HepG2 (cell line): ENCODE results near the gene HAGHL. TPM values are rescaled to one million over a fixed set of nuclear protein-coding genes. Genes with fewer than 3 reads are reported as not detected.

ENCODE experiments used
- CREB3 ChIP-seq: sonication (generic); formaldehyde crosslinking; IDR thresholded peaks from 2 replicates; pipeline ENCODE4 v1.5.0; 2020; ENCODE audit warnings: missing genetic modification reagents
- EEA1 ChIP-seq: sonication (generic); formaldehyde crosslinking; IDR thresholded peaks from 2 replicates; pipeline ENCODE4 v1.5.1; 2020; ENCODE audit warnings: mild to moderate bottlenecking, missing genetic modification reagents, borderline replicate concordance
- ERF ChIP-seq: IDR thresholded peaks from 2 replicates; pipeline ENCODE4 v1.6.1; 2018; ENCODE audit warnings: missing biosample characterization, missing genetic modification reagents
- ETV6 ChIP-seq: sonication (generic); formaldehyde crosslinking; conservative IDR thresholded peaks from 2 replicates; pipeline ENCODE4 v1.4.0; 2020; ENCODE audit warnings: missing genetic modification reagents
- FOXC1 ChIP-seq: sonication (generic); formaldehyde crosslinking; IDR thresholded peaks from 2 replicates; pipeline ENCODE4 v1.8.0; 2022; ENCODE audit warnings: mild to moderate bottlenecking, missing genetic modification reagents, borderline replicate concordance
- GABPA ChIP-seq, 2 experiments: IDR thresholded peaks; 2 replicates each; pipeline ENCODE4 v1.6.1; 2011 to 2016; ENCODE audit warnings: low read depth in 2 of 2, low read length in 1 of 2, missing biosample characterization in 1 of 2, missing genetic modification characterization in 1 of 2
- HDAC2 ChIP-seq: sonication (generic); formaldehyde crosslinking; IDR thresholded peaks from 2 replicates; pipeline ENCODE4 v1.4.0; 2020; ENCODE audit warnings: missing genetic modification reagents
- KLF13 ChIP-seq: sonication (generic); formaldehyde crosslinking; IDR thresholded peaks from 2 replicates; pipeline ENCODE4 v1.4.0; 2020; ENCODE audit warnings: mild to moderate bottlenecking, missing genetic modification reagents
- MEIS2 ChIP-seq: sonication (generic); formaldehyde crosslinking; IDR thresholded peaks from 2 replicates; pipeline ENCODE4 v1.9.0; 2021; ENCODE audit warnings: mild to moderate bottlenecking, missing genetic modification reagents
- NBN ChIP-seq: fragments of 450-650 bp; conservative IDR thresholded peaks from 2 replicates; pipeline ENCODE4 v1.6.1; 2017
- NCOA5 ChIP-seq: sonication (generic); formaldehyde crosslinking; IDR thresholded peaks from 2 replicates; pipeline ENCODE4 v1.4.0; 2020; ENCODE audit warnings: missing genetic modification reagents
- NFRKB ChIP-seq: fragments of 450-650 bp; IDR thresholded peaks from 2 replicates; pipeline ENCODE4 v1.6.1; 2017
- PBX2 ChIP-seq: IDR thresholded peaks from 2 replicates; pipeline ENCODE4 v1.6.1; 2016; ENCODE audit warnings: control low read depth
- SNAPC2 ChIP-seq: sonication (generic); formaldehyde crosslinking; IDR thresholded peaks from 2 replicates; pipeline ENCODE4 v1.8.1; 2022; ENCODE audit warnings: mild to moderate bottlenecking, missing genetic modification reagents
- U2AF2 ChIP-seq: fragments of 200-400 bp; formaldehyde crosslinking; IDR thresholded peaks from 2 replicates; pipeline ENCODE4 v1.6.1; 2017; ENCODE audit warnings: low read depth, mild to moderate bottlenecking, low read length
- YEATS4 ChIP-seq: sonication (generic); formaldehyde crosslinking; IDR thresholded peaks from 2 replicates; pipeline ENCODE4 v1.4.0; 2020; ENCODE audit warnings: missing genetic modification reagents, borderline replicate concordance
- ZBTB38 ChIP-seq: sonication (generic); formaldehyde crosslinking; IDR thresholded peaks from 2 replicates; pipeline ENCODE4 v1.5.1; 2020; ENCODE audit warnings: mild to moderate bottlenecking, missing genetic modification reagents
- ZC3H13 ChIP-seq: sonication (generic); formaldehyde crosslinking; IDR thresholded peaks from 2 replicates; pipeline ENCODE4 v1.8.1; 2023; ENCODE audit warnings: mild to moderate bottlenecking, missing genetic modification reagents, moderate library complexity
- ZNF282 ChIP-seq: fragments of 450-650 bp; IDR thresholded peaks from 2 replicates; pipeline ENCODE4 v1.6.1; 2018; ENCODE audit not compliant: partially characterized antibody
- ZNF510 ChIP-seq: sonication (generic); formaldehyde crosslinking; IDR thresholded peaks from 2 replicates; pipeline ENCODE4 v1.4.0; 2020; ENCODE audit warnings: low read depth, mild to moderate bottlenecking, missing genetic modification reagents
- ZNF609 ChIP-seq: sonication (generic); formaldehyde crosslinking; IDR thresholded peaks from 2 replicates; pipeline ENCODE4 v1.4.0; 2020; ENCODE audit warnings: mild to moderate bottlenecking, missing genetic modification reagents, borderline replicate concordance
- ZNF724P ChIP-seq: sonication (generic); formaldehyde crosslinking; IDR thresholded peaks from 2 replicates; pipeline ENCODE4 v1.8.0; 2022; ENCODE audit warnings: missing genetic modification reagents, borderline replicate concordance
- ZSCAN30 ChIP-seq: sonication (generic); formaldehyde crosslinking; IDR thresholded peaks from 2 replicates; pipeline ENCODE4 v1.5.0; 2020; ENCODE audit warnings: mild to moderate bottlenecking, missing genetic modification reagents
- polyA plus RNA-seq, 8 experiments: library from polyadenylated mRNA; depleted of rRNA in 3 of 8; stranded (reverse) in 7 of 8; unstranded in 1 of 8; fragments of >200 nt; fragmentation: Illumina TruSeq in 4 of 8; extraction: Trizol in 4 of 8; gene quantifications; 2 replicates each; pipeline versions ENCODE4 v1.2.1 to v1.2.3, GENCODE V29; 2011 to 2016; ENCODE audit warnings: low read depth in 4 of 8, missing spikeins in 1 of 8, mixed read lengths in 1 of 8; ENCODE audit not compliant: insufficient read depth in 1 of 8
- total RNA-seq, 5 experiments: library from RNA; depleted of rRNA; stranded (reverse); fragments of >200 nt; fragmentation: Illumina TruSeq; extraction: Trizol; gene quantifications; 2 replicates each; pipeline ENCODE4 v1.2.3, GENCODE V29; 2016; ENCODE audit warnings: low read depth in 1 of 5

HAGHL gene
- total and polyA plus RNA-seq, 2 of the 13 experiments (the other 11 are each of a cell fraction or from before 2014, with no cell fraction given) = 3.4 to 8.4 TPM

GRCh38 chr16:727291-727977 is 528 bp downstream of the HAGHL start (continued):
- TF ChIP-seq SNAPC2 (CRISPR knock-in tag) = no peak
- 0 out of 2 replicates have a peak, but pooled peaks have one; percentile 24 for TF ChIP-seq ETV6 (CRISPR knock-in tag)
- no peak for TF ChIP-seq YEATS4 (CRISPR knock-in tag)
- no peak for TF ChIP-seq GABPA (IDR thresholded peaks at IDR 0.05; ENCODE audit: low read depth, low read length)
- TF ChIP-seq GABPA (CRISPR knock-in tag; IDR thresholded peaks at IDR 0.05; ENCODE audit: low read depth) = no peak
- no peak for TF ChIP-seq NCOA5 (CRISPR knock-in tag)
- TF ChIP-seq EEA1 (CRISPR knock-in tag) = no peak
- TF ChIP-seq ZC3H13 (CRISPR knock-in tag) = 0 out of 2 replicates have a peak, but pooled peaks have one; percentile 16
- TF ChIP-seq ZNF282 = no peak
- TF ChIP-seq KLF13 (CRISPR knock-in tag) = 0 out of 2 replicates have a peak, but pooled peaks have one; percentile 43
- TF ChIP-seq HDAC2 = no peak; the same call in 1 of the 2 replicates
- peak; percentile 34; the same call in 1 of the 2 replicates for TF ChIP-seq ZBTB38 (CRISPR knock-in tag)
- peak; percentile 66; the same call in 1 of the 2 replicates for TF ChIP-seq ZNF724P
- TF ChIP-seq FOXC1 (CRISPR knock-in tag) = no peak
- TF ChIP-seq ERF = no peak
- TF ChIP-seq ZNF609 = no peak
- TF ChIP-seq NBN = no peak
- TF ChIP-seq U2AF2 = no peak
- no peak for TF ChIP-seq PBX2 (CRISPR knock-in tag)
- no peak for TF ChIP-seq CREB3 (CRISPR knock-in tag)
- TF ChIP-seq ZNF510 (CRISPR knock-in tag) = 0 out of 2 replicates have a peak, but pooled peaks have one; percentile 30
- TF ChIP-seq MEIS2 (CRISPR knock-in tag) = no peak
- TF ChIP-seq NFRKB = no peak
- TF ChIP-seq ZSCAN30 (CRISPR knock-in tag) = no peak
